ENCODE results near the gene ERC2. TPM values are rescaled to one million over a fixed set of nuclear protein-coding genes. Genes with fewer than 3 reads are reported as not detected.

ERC2 gene
- total RNA-seq, 2 experiments from 2014 or later = not detected

GRCh38 chr3:56064684-56065083 is 403.6 kb downstream of the ERC2 start:
- TF ChIP-seq, protein P1, sequence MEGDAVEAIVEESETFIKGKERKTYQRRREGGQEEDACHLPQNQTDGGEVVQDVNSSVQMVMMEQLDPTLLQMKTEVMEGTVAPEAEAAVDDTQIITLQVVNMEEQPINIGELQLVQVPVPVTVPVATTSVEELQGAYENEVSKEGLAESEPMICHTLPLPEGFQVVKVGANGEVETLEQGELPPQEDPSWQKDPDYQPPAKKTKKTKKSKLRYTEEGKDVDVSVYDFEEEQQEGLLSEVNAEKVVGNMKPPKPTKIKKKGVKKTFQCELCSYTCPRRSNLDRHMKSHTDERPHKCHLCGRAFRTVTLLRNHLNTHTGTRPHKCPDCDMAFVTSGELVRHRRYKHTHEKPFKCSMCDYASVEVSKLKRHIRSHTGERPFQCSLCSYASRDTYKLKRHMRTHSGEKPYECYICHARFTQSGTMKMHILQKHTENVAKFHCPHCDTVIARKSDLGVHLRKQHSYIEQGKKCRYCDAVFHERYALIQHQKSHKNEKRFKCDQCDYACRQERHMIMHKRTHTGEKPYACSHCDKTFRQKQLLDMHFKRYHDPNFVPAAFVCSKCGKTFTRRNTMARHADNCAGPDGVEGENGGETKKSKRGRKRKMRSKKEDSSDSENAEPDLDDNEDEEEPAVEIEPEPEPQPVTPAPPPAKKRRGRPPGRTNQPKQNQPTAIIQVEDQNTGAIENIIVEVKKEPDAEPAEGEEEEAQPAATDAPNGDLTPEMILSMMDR (conservative IDR thresholded peaks at IDR 0.05; ENCODE audit: low read length) = no peak
- no peak for TF ChIP-seq EZH2phosphoT487 (IDR thresholded peaks at IDR 0.05; ENCODE audit: borderline replicate concordance, low read depth, low read length)
- Histone ChIP-seq H3K36me3 (ENCODE audit: insufficient read depth, low read length) (no peaks in the 10 kb centered on the region), H3K79me2 (ENCODE audit: insufficient read depth, low read depth, low read length) (no peaks in the 10 kb centered on the region), H3K4me3 (ENCODE audit: low read depth, low read length, poor library complexity, severe bottlenecking) (no peak overlapping the region), H3K9me3 (ENCODE audit: low read length) (no peaks in the 10 kb centered on the region), H4K20me1 (ENCODE audit: insufficient read depth, low read length) (no peaks in the 10 kb centered on the region), H3K9me2 (ENCODE audit: insufficient read depth, low read length) (no peaks in the 10 kb centered on the region), H3K4me1 (ENCODE audit: insufficient read depth, low read length, poor library complexity, severe bottlenecking) (no peaks in the 10 kb centered on the region), H3K27ac (ENCODE audit: low read depth, low read length, poor library complexity, severe bottlenecking) (no peak overlapping the region), H3K4me2 (ENCODE audit: low read length) (no peak overlapping the region), H2AFZ (ENCODE audit: low read length) (no peak overlapping the region)
- no peak for DNase-seq (ENCODE audit: low spot score)
- BruUV-seq (replicated peaks) = no TSS peak
- CTCF ChIA-PET (ENCODE audit: unreplicated experiment) = no interaction called here
- POLR2A ChIA-PET = no interaction called here
- intact Hi-C loops (cut with micrococcal nuclease; ENCODE audit: unreplicated experiment) = no loop called here

DNA sequence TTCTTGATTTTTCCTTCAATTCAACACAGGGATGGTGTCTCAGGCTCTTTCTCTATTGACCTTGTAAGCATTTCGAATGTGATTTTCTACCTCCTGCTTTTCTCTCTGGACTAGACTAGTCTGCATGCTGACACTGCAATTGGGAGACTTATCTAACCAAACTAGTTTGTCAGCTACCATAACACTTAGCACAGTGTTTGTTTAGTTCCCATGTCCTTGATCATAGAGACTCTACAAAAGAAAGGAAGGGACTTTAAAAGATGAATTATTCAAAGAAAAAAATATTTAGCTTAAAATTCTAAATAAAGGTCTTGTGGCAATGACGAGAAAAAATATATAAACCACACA is 407.0 kb downstream of the ERC2 start:
- Histone ChIP-seq H4K20me1 (ENCODE audit: insufficient read depth, low read length) (no peaks in the 10 kb centered on the region), H3K27ac (ENCODE audit: low read depth, low read length, poor library complexity, severe bottlenecking) (no peak overlapping the region), H2AFZ (ENCODE audit: low read length) (no peak overlapping the region), H3K4me1 (ENCODE audit: insufficient read depth, low read length, poor library complexity, severe bottlenecking) (no peaks in the 10 kb centered on the region), H3K4me2 (ENCODE audit: low read length) (no peak overlapping the region), H3K4me3 (ENCODE audit: low read depth, low read length, poor library complexity, severe bottlenecking) (no peak overlapping the region), H3K9me2 (ENCODE audit: insufficient read depth, low read length) (no peaks in the 10 kb centered on the region), H3K36me3 (ENCODE audit: insufficient read depth, low read length) (no peaks in the 10 kb centered on the region), H3K79me2 (ENCODE audit: insufficient read depth, low read depth, low read length) (no peaks in the 10 kb centered on the region), H3K9me3 (ENCODE audit: low read length) (no peaks in the 10 kb centered on the region)
- ChIA-PET POLR2A (interaction anchor here (1.1 kb wide), 1 partner anchor 37 kb away, joined by 3 read pairs; no protein-coding TSS in a partner anchor), CTCF (ENCODE audit: unreplicated experiment) (no interaction called here)
- no peak for DNase-seq (ENCODE audit: low spot score)
- intact Hi-C loops (cut with micrococcal nuclease; ENCODE audit: unreplicated experiment) = no loop called here
- TF ChIP-seq, protein P1 (conservative IDR thresholded peaks at IDR 0.05; ENCODE audit: low read length) = no peak
- TF ChIP-seq EZH2phosphoT487 (IDR thresholded peaks at IDR 0.05; ENCODE audit: borderline replicate concordance, low read depth, low read length) = no peak
- BruUV-seq (replicated peaks) = no TSS peak

GRCh38 chr3:56060521-56061278 is 407.6 kb downstream of the ERC2 start:
- no peak overlapping the region for H3K4me3 ChIP-seq (ENCODE audit: low read depth, low read length, poor library complexity, severe bottlenecking)
- H3K4me2 ChIP-seq (ENCODE audit: low read length) = no peak overlapping the region
- H3K27ac ChIP-seq (ENCODE audit: low read depth, low read length, poor library complexity, severe bottlenecking) = no peak overlapping the region
- intact Hi-C loops (cut with micrococcal nuclease; ENCODE audit: unreplicated experiment) = no loop called here
- ChIA-PET CTCF (ENCODE audit: unreplicated experiment) (no interaction called here), POLR2A (interaction anchor here (1.1 kb wide), 1 partner anchor 36 kb away, joined by 3 read pairs; no protein-coding TSS in a partner anchor)
- no peak overlapping the region for H2AFZ ChIP-seq (ENCODE audit: low read length)
- no peaks in the 10 kb centered on the region for H3K36me3 ChIP-seq (ENCODE audit: insufficient read depth, low read length)
- H3K9me3 ChIP-seq (ENCODE audit: low read length) = no peaks in the 10 kb centered on the region
- no peaks in the 10 kb centered on the region for H3K9me2 ChIP-seq (ENCODE audit: insufficient read depth, low read length)
- no TSS peak for BruUV-seq (replicated peaks)
- H4K20me1 ChIP-seq (ENCODE audit: insufficient read depth, low read length) = no peaks in the 10 kb centered on the region
- no peaks in the 10 kb centered on the region for H3K4me1 ChIP-seq (ENCODE audit: insufficient read depth, low read length, poor library complexity, severe bottlenecking)
- DNase-seq (ENCODE audit: low spot score) = no peak
- TF ChIP-seq, protein P1 (conservative IDR thresholded peaks at IDR 0.05; ENCODE audit: low read length) = no peak
- no peak for TF ChIP-seq EZH2phosphoT487 (IDR thresholded peaks at IDR 0.05; ENCODE audit: borderline replicate concordance, low read depth, low read length)
- H3K79me2 ChIP-seq (ENCODE audit: insufficient read depth, low read depth, low read length) = no peaks in the 10 kb centered on the region

All from OCI-LY7 (cell line).